ENCODE measurements around the gene NUP107. TPM values are rescaled to one million over a fixed set of nuclear protein-coding genes. Genes with fewer than 3 reads are reported as not detected.

Gene NUP107
- total RNA-seq, 1 experiment from 2014 or later = 106 TPM

GRCh38 chr12:68785358-68785757, 98.6 kb downstream of the NUP107 start:
- ChIA-PET POLR2A (ENCODE audit: unreplicated experiment) (no interaction called here), CTCF (no interaction called here)
- no peaks in the 10 kb centered on the region for H3K4me1 ChIP-seq (ENCODE audit: insufficient read depth, low read length)
- H3F3A ChIP-seq (ENCODE audit: low read length, unreplicated experiment) = no peaks in the 10 kb centered on the region
- no peak overlapping the region for H2AFZ ChIP-seq (ENCODE audit: low read length)
- no peaks in the 10 kb centered on the region for H3K27me3 ChIP-seq (ENCODE audit: low read length)
- H3K9ac ChIP-seq (ENCODE audit: low read length) = no peak overlapping the region
- no TSS peak for BruUV-seq (replicated peaks)
- no peaks in the 10 kb centered on the region for H3K9me3 ChIP-seq (ENCODE audit: low read length)
- no peaks in the 10 kb centered on the region for H3K9me2 ChIP-seq (replicated peaks; ENCODE audit: low read length)
- no peaks in the 10 kb centered on the region for H3K36me3 ChIP-seq (ENCODE audit: low read depth, low read length)
- H3K4me3 ChIP-seq (ENCODE audit: low read length) = no peak overlapping the region
- intact Hi-C loops (cut with micrococcal nuclease) = no loop called here
- no peaks in the 10 kb centered on the region for H3K79me2 ChIP-seq (ENCODE audit: low read length)
- peak; percentile 9 for DNase-seq
- H3K27ac ChIP-seq (ENCODE audit: low read length) = no peak overlapping the region
- TF ChIP-seq CTCF (conservative IDR thresholded peaks at IDR 0.05; ENCODE audit: low read depth, low read length) = no peak
- TF ChIP-seq EZH2phosphoT487 (IDR thresholded peaks at IDR 0.05; ENCODE audit: borderline replicate concordance, low read length) = no peak
- no peak for TF ChIP-seq EZH2 (IDR thresholded peaks at IDR 0.05; ENCODE audit: low read length, unreplicated experiment)
- no peaks in the 10 kb centered on the region for H4K20me1 ChIP-seq (ENCODE audit: low read length)
- ATAC-seq = no peak
- H3K4me2 ChIP-seq (ENCODE audit: low read length) = no peak overlapping the region

GRCh38 chr12:68785823-68786222, 99.0 kb downstream of the NUP107 start:
- Histone ChIP-seq H3K4me3 (ENCODE audit: low read length) (no peak overlapping the region), H3K4me1 (ENCODE audit: insufficient read depth, low read length) (no peaks in the 10 kb centered on the region), H3K27me3 (ENCODE audit: low read length) (no peaks in the 10 kb centered on the region), H3K27ac (ENCODE audit: low read length) (no peak overlapping the region), H2AFZ (ENCODE audit: low read length) (no peak overlapping the region), H4K20me1 (ENCODE audit: low read length) (no peaks in the 10 kb centered on the region), H3K79me2 (ENCODE audit: low read length) (no peaks in the 10 kb centered on the region), H3K4me2 (ENCODE audit: low read length) (no peak overlapping the region), H3F3A (ENCODE audit: low read length, unreplicated experiment) (no peaks in the 10 kb centered on the region), H3K9me2 (replicated peaks; ENCODE audit: low read length) (no peaks in the 10 kb centered on the region), H3K36me3 (ENCODE audit: low read depth, low read length) (no peaks in the 10 kb centered on the region), H3K9me3 (ENCODE audit: low read length) (no peaks in the 10 kb centered on the region), H3K9ac (ENCODE audit: low read length) (no peak overlapping the region)
- CTCF ChIA-PET = no interaction called here
- POLR2A ChIA-PET (ENCODE audit: unreplicated experiment) = no interaction called here
- BruUV-seq (replicated peaks) = no TSS peak
- intact Hi-C loops (cut with micrococcal nuclease) = no loop called here
- DNase-seq (no peak), ATAC-seq (no peak)
- no peak for TF ChIP-seq EZH2 (IDR thresholded peaks at IDR 0.05; ENCODE audit: low read length, unreplicated experiment)
- no peak for TF ChIP-seq EZH2phosphoT487 (IDR thresholded peaks at IDR 0.05; ENCODE audit: borderline replicate concordance, low read length)
- no peak for TF ChIP-seq CTCF (conservative IDR thresholded peaks at IDR 0.05; ENCODE audit: low read depth, low read length)

GRCh38 chr12:68786929-68787328, 100.2 kb downstream of the NUP107 start:
- H3K27ac ChIP-seq (ENCODE audit: low read length) = no peak overlapping the region
- no peak for ATAC-seq
- no peaks in the 10 kb centered on the region for H3K36me3 ChIP-seq (ENCODE audit: low read depth, low read length)
- no TSS peak for BruUV-seq (replicated peaks)
- no peaks in the 10 kb centered on the region for H3K9me2 ChIP-seq (replicated peaks; ENCODE audit: low read length)
- no peak overlapping the region for H3K4me3 ChIP-seq (ENCODE audit: low read length)
- H3K27me3 ChIP-seq (ENCODE audit: low read length) = no peaks in the 10 kb centered on the region
- no peak overlapping the region for H2AFZ ChIP-seq (ENCODE audit: low read length)
- H3K4me1 ChIP-seq (ENCODE audit: insufficient read depth, low read length) = no peaks in the 10 kb centered on the region
- no peaks in the 10 kb centered on the region for H4K20me1 ChIP-seq (ENCODE audit: low read length)
- DNase-seq = no peak
- intact Hi-C loops (cut with micrococcal nuclease) = no loop called here
- H3F3A ChIP-seq (ENCODE audit: low read length, unreplicated experiment) = no peaks in the 10 kb centered on the region
- H3K4me2 ChIP-seq (ENCODE audit: low read length) = no peak overlapping the region
- H3K9me3 ChIP-seq (ENCODE audit: low read length) = no peaks in the 10 kb centered on the region
- POLR2A ChIA-PET (ENCODE audit: unreplicated experiment) = interaction anchor here (0.7 to 0.9 kb wide), 2 partner anchors 51 to 74 kb away, joined by 8 to 15 read pairs; no protein-coding TSS in a partner anchor
- no peaks in the 10 kb centered on the region for H3K79me2 ChIP-seq (ENCODE audit: low read length)
- H3K9ac ChIP-seq (ENCODE audit: low read length) = no peak overlapping the region
- TF ChIP-seq EZH2phosphoT487 (IDR thresholded peaks at IDR 0.05; ENCODE audit: borderline replicate concordance, low read length) (no peak), EZH2 (IDR thresholded peaks at IDR 0.05; ENCODE audit: low read length, unreplicated experiment) (no peak), CTCF (conservative IDR thresholded peaks at IDR 0.05; ENCODE audit: low read depth, low read length) (peak; percentile 32; the same call in 1 of the 2 replicates)
- CTCF ChIA-PET = no interaction called here

All from PC-3 (cell line).